Tibial artery (tissue), 4 donors: Measurements from ENCODE around the gene RD3L.

Source experiments
- DNase-seq, 2 donors: peaks; one replicate each; pipeline ENCODE4 v3.0.0-alpha.2; 2019
- H3K27ac ChIP-seq, 2 donors: fragments of 200-600 bp; sonication (generic) in 1 of 2; 1 replicate in 1 of 2; 2 replicates in 1 of 2; pipeline ENCODE4 v1.5.1; 2018 to 2019; ENCODE audit warnings: mild to moderate bottlenecking in 1 of 2
- H3K27me3 ChIP-seq, 2 donors: fragments of 200-600 bp; sonication (generic) in 1 of 2; one replicate each; pipeline versions ENCODE4 v1.5.1 to v1.6.0; 2016 to 2019
- H3K36me3 ChIP-seq, 3 donors: fragments of 200-600 bp; sonication (generic) in 2 of 3; one replicate each; pipeline ENCODE4 v1.5.1; 2016 to 2019; ENCODE audit warnings: mild to moderate bottlenecking in 2 of 3
- H3K4me1 ChIP-seq, 4 donors: fragments of 200-600 bp; sonication (generic) in 2 of 4; 1 replicate in 3 of 4; 2 replicates in 1 of 4; pipeline ENCODE4 v1.5.1; 2016 to 2019
- H3K4me3 ChIP-seq, 2 donors: fragments of 200-600 bp; sonication (generic) in 1 of 2; 1 replicate in 1 of 2; 2 replicates in 1 of 2; pipeline ENCODE4 v1.5.1; 2018 to 2019; ENCODE audit warnings: mild to moderate bottlenecking in 2 of 2
- H3K9me3 ChIP-seq, 3 donors: fragments of 200-600 bp; sonication (generic) in 1 of 3; one replicate each; pipeline ENCODE4 v1.5.1; 2016 to 2019
- CTCF ChIP-seq, 2 experiments: fragments of 200-600 bp in 1 of 2; fragments of 450-650 bp in 1 of 2; IDR thresholded peaks; one replicate each; pipeline ENCODE4 v1.5.1; 2017 to 2019; ENCODE audit warnings: antibody characterized with exemption in 2 of 2, mild to moderate bottlenecking in 1 of 2, moderate library complexity in 1 of 2
- intact Hi-C: fragments of 100-400 bp; cut with DNase I; formaldehyde crosslinking; loops from one replicate; pipeline ENCODE4 v1.15.0; 2023; ENCODE audit warnings: low total_unique reads

Gene RD3L

GRCh38 chr14:103894723-103895059 lies 47.6 kb downstream of the RD3L start:
- DNase-seq, result no peak

GRCh38 chr14:103894034-103894722 lies 48.2 kb downstream of the RD3L start:
- Histone ChIP-seq H3K9me3 (no peaks in the 10 kb centered on the region), H3K27me3 (peaks cover 0 to 11% of the 10 kb centered on the region in 2 donors), H3K4me3 (no peak overlapping the region), H3K27ac (no peak overlapping the region), H3K4me1 (peaks cover 0 to 6% (median 0%) of the 10 kb centered on the region in 4 donors), H3K36me3 (no peaks in the 10 kb centered on the region)
- no peak for DNase-seq
- intact Hi-C loops, result no loop called here
- TF ChIP-seq CTCF (IDR thresholded peaks at IDR 0.05), result no peak

More at GRCh38 chr14:103894723-103895059, 47.6 kb downstream of the RD3L start:
- TF ChIP-seq CTCF (IDR thresholded peaks at IDR 0.05), result no peak
- Histone ChIP-seq H3K27me3 (peaks cover 0 to 11% of the 10 kb centered on the region in 2 donors), H3K27ac (no peak overlapping the region), H3K4me3 (no peak overlapping the region), H3K4me1 (peaks cover 0 to 6% (median 0%) of the 10 kb centered on the region in 4 donors), H3K9me3 (no peaks in the 10 kb centered on the region), H3K36me3 (no peaks in the 10 kb centered on the region)
- intact Hi-C loops, result no loop called here

DNA sequence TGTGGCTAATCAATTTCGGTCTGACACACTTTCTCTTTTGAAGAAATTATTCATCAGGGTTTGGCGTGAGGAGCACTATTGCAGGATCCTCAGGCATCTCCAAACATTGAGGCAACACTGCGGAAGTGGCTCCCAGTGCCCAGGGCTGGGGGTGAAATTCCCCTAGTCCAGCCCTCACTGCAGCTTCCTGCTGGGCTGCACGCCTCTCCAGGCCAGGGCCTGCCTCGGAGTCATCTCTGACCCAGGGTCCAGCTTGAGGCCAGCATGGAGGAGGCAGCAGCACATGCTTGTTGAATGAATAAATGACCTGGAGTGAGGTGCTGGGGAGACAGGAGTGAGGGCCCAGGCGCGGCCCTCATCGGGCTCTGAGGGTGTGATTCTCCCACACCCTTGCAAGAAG lies 50.1 kb downstream of the RD3L start:
- no peak for TF ChIP-seq CTCF (IDR thresholded peaks at IDR 0.05)
- Histone ChIP-seq H3K27ac (no peak overlapping the region), H3K36me3 (no peaks in the 10 kb centered on the region), H3K4me3 (no peak overlapping the region), H3K27me3 (peaks cover 0 to 9% of the 10 kb centered on the region in 2 donors), H3K9me3 (no peaks in the 10 kb centered on the region), H3K4me1 (peaks cover 0 to 6% (median 0%) of the 10 kb centered on the region in 4 donors)
- no peak for DNase-seq
- intact Hi-C loops, result no loop called here

GRCh38 chr14:103891667-103892215 lies 50.6 kb downstream of the RD3L start:
- Histone ChIP-seq H3K27ac (no peak overlapping the region), H3K27me3 (peaks cover 0 to 13% of the 10 kb centered on the region in 2 donors), H3K36me3 (no peaks in the 10 kb centered on the region), H3K4me1 (peaks cover 0 to 6% (median 0%) of the 10 kb centered on the region in 4 donors), H3K4me3 (no peak overlapping the region), H3K9me3 (no peaks in the 10 kb centered on the region)
- TF ChIP-seq CTCF (IDR thresholded peaks at IDR 0.05), result no peak
- intact Hi-C loops, result no loop called here
- no peak for DNase-seq

DNA sequence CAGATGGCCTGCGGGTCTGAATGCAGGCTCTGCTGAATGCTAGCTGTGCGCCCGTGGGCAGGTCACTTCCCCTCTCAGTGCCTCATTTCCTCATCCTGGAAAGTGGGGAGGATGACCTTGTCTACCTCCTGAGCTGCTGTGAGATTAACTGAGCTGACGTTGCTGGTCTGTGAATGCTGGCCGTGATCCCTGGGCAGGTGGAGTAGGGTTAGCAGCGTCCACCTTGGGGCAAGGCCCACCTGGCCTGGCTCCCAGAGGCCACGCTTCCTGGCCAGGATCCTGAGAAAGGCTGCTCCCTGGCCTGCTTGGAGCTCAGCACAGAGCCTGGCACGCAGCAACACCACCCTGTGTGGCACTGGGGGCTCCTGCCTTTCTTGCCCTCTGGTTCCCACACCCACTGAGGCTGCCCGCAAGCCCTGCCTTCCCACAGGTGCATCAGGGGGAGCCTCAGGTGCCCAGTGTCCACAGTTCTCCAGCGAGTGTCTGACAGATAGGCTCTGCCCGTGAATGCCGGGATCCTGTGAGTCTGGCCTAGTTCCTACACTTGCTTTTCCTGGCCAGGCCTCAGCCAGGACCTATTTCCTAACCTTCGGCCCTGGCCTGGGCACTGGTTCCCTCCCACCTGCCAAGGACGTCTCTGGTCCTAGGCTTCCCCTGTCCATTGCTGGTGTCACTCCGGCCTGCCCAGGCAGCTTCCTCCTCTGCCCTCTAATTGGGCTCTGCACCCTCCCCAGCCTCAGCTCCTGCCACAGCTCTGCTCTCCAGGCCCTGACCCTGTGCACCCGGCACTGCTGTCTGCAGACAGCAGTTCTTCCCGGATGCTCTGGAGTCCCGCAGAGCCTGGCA lies 51.3 kb downstream of the RD3L start:
- Histone ChIP-seq H3K36me3 (no peaks in the 10 kb centered on the region), H3K4me1 (peaks cover 0 to 6% (median 0%) of the 10 kb centered on the region in 4 donors), H3K27me3 (peaks cover 0 to 16% of the 10 kb centered on the region in 2 donors), H3K9me3 (no peaks in the 10 kb centered on the region), H3K27ac (no peak overlapping the region), H3K4me3 (no peak overlapping the region)
- TF ChIP-seq CTCF (IDR thresholded peaks at IDR 0.05), result no peak
- intact Hi-C loops, result no loop called here
- no peak for DNase-seq
